HG03095 (cell line): ENCODE data around the gene SRRM1.

Experiments
- ATAC-seq: cut with Tn5 transposase; IDR thresholded peaks from one replicate; pipeline ENCODE4 v1.9.1; 2021; ENCODE audit warnings: moderate library complexity; ENCODE audit not compliant: unreplicated experiment

The SRRM1 gene

DNA sequence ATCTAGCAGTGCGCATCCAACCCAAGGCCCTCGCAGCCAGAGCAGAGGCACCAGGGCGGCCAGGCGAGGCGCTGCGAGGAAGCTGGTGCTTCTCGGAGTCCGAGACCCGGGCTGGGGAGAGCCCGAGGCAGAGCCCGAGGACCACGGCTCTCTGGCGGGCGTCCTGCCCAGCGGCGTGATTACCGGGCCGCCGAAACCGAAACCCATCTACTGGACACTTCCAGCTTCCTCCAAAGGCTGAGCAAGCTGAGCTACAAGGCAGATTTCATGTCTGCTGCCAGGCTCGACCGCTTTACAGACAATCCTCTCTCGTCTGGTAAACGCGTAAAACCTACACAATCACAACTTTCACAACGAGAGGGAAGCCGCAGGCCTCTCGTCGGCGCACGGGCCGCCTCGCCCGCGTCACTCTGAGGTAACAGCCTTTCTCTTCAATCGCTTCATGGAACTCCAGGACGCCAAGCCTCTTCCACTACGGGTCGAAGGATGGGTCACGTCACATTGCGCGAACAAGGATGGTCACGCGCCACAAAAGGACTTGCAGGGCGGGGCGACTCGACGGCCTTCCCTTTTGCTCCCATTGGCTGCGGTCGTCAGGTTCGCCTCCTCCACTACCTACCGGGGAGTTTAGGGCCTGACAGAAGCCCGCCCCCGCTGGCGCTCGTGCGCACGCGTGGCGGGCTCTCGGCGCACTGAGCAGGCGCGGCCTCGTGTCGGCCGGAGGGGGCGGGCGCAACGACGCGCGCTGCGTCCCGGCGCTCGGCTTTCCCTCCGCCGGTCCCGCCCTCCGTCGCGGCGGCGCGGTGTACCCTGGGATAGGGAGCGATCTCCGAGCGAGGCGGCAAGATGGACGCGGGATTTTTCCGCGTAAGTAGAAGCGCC lies at the start of gene SRRM1:
TSS of gene SRRM1 (plus strand) at position 822 of the 882 bp plus-strand sequence. CDS start at position 847, 25 bp downstream.
- peak; percentile 82 for ATAC-seq

GRCh38 chr1:24594328-24594598 lies 48.8 kb upstream of the SRRM1 start:
- no peak for ATAC-seq

GRCh38 chr1:24596401-24596880 lies 46.7 kb upstream of the SRRM1 start:
- no peak for ATAC-seq

- ATAC-seq = no peak
Observed at GRCh38 chr1:24599265-24599664, 43.8 kb upstream of the SRRM1 start.

GRCh38 chr1:24600551-24600950 lies 42.6 kb upstream of the SRRM1 start:
- no peak for ATAC-seq

DNA sequence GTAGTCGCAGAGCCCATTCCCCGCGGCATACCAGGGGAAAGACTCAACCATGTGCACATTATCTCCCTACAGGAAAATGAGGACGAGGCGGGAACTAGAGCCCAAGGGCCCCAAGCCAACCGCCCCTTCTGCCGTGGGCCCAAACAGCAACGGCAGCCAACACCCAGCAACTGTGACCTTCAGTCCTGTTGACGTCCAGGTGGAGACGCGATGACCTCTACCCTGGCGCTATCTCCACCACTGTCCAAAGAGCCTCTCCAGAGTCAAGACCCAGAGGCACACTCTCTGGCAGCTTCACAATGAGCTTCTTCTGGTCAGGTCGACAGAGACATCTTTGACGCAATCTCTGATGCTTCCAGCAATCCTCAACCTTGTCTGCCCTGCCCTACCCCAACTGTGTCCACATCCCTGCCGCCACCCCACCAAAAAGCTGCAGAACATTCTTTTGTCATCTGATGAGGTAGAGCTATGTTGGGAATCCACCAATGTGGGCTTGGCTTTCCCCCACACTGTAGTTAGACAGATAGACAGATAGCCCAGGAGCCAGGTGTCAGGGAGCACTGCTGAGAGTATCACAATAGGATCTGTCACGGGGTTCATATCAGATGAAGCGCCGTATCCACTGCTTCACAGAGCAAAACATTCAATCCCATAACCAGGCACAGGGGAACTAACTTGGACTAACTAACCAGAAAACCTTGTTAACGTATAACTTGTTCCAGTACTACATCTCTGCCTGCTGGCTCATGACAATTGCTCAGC lies 37.4 kb upstream of the SRRM1 start:
- ATAC-seq = no peak

GRCh38 chr1:24606296-24606605 lies 36.9 kb upstream of the SRRM1 start:
- no peak for ATAC-seq

- no peak for ATAC-seq
Observed at GRCh38 chr1:24606621-24607020, 36.5 kb upstream of the SRRM1 start.

- no peak for ATAC-seq
Observed at GRCh38 chr1:24609949-24610517, 33.1 kb upstream of the SRRM1 start.

DNA sequence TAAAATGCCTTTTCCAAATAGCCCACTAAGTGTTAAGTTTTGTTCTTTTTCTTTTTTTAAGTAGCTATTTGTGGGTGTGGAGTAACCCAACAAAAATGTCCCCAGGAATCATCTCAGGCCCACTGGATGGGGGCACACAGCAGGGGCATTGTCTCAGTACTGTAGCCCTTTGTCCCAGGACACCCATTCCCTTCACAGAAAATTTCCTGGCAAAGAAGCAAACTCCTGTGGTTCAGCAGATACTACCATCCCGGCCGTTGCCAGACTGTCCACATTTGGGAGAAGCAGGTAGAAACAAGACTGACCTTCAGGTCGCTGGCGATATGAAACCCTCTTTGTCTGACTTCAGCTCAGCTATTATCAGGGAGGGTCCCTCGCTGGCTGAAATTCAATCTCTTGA lies 23.7 kb upstream of the SRRM1 start:
- no peak for ATAC-seq

GRCh38 chr1:24620678-24621077 lies 22.4 kb upstream of the SRRM1 start:
- no peak for ATAC-seq

- ATAC-seq = no peak
Observed at GRCh38 chr1:24621121-24621520, 22.0 kb upstream of the SRRM1 start.

GRCh38 chr1:24622218-24622617 lies 20.9 kb upstream of the SRRM1 start:
- ATAC-seq = no peak

DNA sequence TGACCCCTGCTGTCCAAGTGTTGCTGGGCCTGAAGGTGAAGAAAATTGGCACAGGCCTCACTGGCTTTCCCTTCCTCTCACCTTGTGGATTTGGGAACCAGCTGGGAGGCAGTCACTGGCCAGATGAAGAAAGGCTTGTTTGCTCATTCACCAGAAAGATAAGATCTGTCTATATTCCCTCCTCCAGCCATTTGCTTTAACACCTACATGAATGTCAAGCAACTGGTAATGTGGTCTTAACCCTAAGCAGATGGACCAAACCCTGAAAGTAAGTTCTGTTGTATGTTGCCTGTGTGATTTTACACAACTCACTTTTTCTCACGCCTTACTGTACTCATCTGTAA lies 10.3 kb upstream of the SRRM1 start:
- no peak for ATAC-seq

GRCh38 chr1:24635195-24635843 lies 7.8 kb upstream of the SRRM1 start:
- no peak for ATAC-seq

GRCh38 chr1:24636661-24637357 lies 6.3 kb upstream of the SRRM1 start:
- no peak for ATAC-seq

GRCh38 chr1:24639094-24639493 lies 4.0 kb upstream of the SRRM1 start:
- ATAC-seq = no peak

- ATAC-seq = no peak
Observed at GRCh38 chr1:24639881-24640280, 3.2 kb upstream of the SRRM1 start.

DNA sequence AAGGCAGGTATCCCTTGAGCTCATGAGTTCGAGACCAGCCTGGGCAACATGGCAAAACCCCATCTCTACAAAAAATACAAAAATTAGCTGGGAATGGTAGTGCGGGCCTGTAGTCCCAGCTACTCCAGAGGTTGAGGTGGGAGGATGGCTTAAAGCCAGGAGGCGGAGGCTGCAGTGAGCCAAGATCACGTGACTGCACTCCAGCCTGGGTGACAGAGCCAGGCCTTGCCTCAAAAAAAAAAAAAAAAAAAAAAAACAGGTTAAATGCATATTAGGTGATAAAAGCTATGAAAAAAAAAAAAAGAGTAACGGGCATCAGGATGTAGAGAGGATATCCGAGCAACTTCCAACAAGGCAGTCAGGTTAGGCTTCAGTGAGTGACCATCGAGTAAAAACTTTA lies 2.8 kb upstream of the SRRM1 start:
- ATAC-seq = no peak

- ATAC-seq = no peak
Observed at GRCh38 chr1:24641646-24642151, 1.4 kb upstream of the SRRM1 start.
